Stimulated activated naive CD8-positive, alpha-beta T cell treated with anti-CD3 and anti-CD28 coated beads, Interleukin-15, Interleukin-2, amounts not matched to agents 100 ng/mL and 50 ng/mL, for 24 hours (primary cell): ENCODE measurements around the gene CACFD1.

Source experiments
- H3K27ac Mint-ChIP-seq: one replicate; pipeline ENCODE4 v1.8.0; 2021; ENCODE audit warnings: mild to moderate bottlenecking, mixed read lengths
- H3K27me3 Mint-ChIP-seq: one replicate; pipeline ENCODE4 v1.8.0; 2021; ENCODE audit warnings: mixed read lengths
- H3K36me3 Mint-ChIP-seq: one replicate; pipeline ENCODE4 v1.8.0; 2021; ENCODE audit warnings: low read depth, mixed read lengths
- H3K4me1 Mint-ChIP-seq: one replicate; pipeline ENCODE4 v1.8.0; 2021; ENCODE audit warnings: low read depth, mixed read lengths
- H3K4me3 Mint-ChIP-seq: one replicate; pipeline ENCODE4 v1.8.0; 2021; ENCODE audit warnings: mild to moderate bottlenecking, mixed read lengths
- H3K9me3 Mint-ChIP-seq: one replicate; pipeline ENCODE4 v1.8.0; 2021; ENCODE audit warnings: mixed read lengths

Gene CACFD1

GRCh38 chr9:133517711-133518110 lies 57.9 kb downstream of the CACFD1 start:
- H3K27ac Mint-ChIP-seq, result no peak overlapping the region
- H3K9me3 Mint-ChIP-seq, result no peaks in the 10 kb centered on the region
- no peaks in the 10 kb centered on the region for H3K27me3 Mint-ChIP-seq
- no peaks in the 10 kb centered on the region for H3K4me1 Mint-ChIP-seq
- no peaks in the 10 kb centered on the region for H3K36me3 Mint-ChIP-seq
- no peak overlapping the region for H3K4me3 Mint-ChIP-seq

DNA sequence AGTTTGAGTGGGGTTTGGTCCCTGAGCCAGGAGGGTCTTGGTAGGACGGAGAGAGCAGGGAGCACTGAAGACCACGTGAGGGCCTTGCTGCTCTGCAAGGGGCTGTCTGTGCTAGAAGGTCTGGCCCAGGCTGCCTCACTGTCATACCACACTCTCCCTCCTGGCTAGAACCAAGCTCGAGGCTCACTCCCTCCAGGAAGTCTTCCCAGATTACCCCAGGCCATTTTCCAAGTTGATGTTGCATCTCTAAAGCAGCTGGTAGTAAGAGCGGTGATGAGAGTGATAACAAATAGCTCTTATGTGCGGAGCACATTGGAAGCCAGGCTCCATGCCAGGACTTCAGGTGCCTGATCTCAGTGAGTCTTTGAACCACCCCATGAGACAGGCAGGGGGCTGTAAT lies 58.4 kb downstream of the CACFD1 start:
- Mint-ChIP-seq H3K4me3 (no peak overlapping the region), H3K36me3 (no peaks in the 10 kb centered on the region), H3K27me3 (no peaks in the 10 kb centered on the region), H3K27ac (no peak overlapping the region), H3K9me3 (no peaks in the 10 kb centered on the region), H3K4me1 (no peaks in the 10 kb centered on the region)

GRCh38 chr9:133518706-133519449 lies 59.1 kb downstream of the CACFD1 start:
- Mint-ChIP-seq H3K4me1 (no peaks in the 10 kb centered on the region), H3K27ac (no peak overlapping the region), H3K9me3 (no peaks in the 10 kb centered on the region), H3K4me3 (no peak overlapping the region), H3K36me3 (no peaks in the 10 kb centered on the region), H3K27me3 (no peaks in the 10 kb centered on the region)

- no peaks in the 10 kb centered on the region for H3K27me3 Mint-ChIP-seq
- no peak overlapping the region for H3K27ac Mint-ChIP-seq
- no peaks in the 10 kb centered on the region for H3K36me3 Mint-ChIP-seq
- no peak overlapping the region for H3K4me3 Mint-ChIP-seq
- H3K4me1 Mint-ChIP-seq, result no peaks in the 10 kb centered on the region
- H3K9me3 Mint-ChIP-seq, result no peaks in the 10 kb centered on the region
Observed at GRCh38 chr9:133519693-133520092, 59.9 kb downstream of the CACFD1 start.

GRCh38 chr9:133520121-133520835 lies 60.5 kb downstream of the CACFD1 start:
- H3K9me3 Mint-ChIP-seq, result no peaks in the 10 kb centered on the region
- no peak overlapping the region for H3K27ac Mint-ChIP-seq
- no peaks in the 10 kb centered on the region for H3K36me3 Mint-ChIP-seq
- H3K27me3 Mint-ChIP-seq, result no peaks in the 10 kb centered on the region
- H3K4me3 Mint-ChIP-seq, result no peak overlapping the region
- no peaks in the 10 kb centered on the region for H3K4me1 Mint-ChIP-seq
